Mesenchymal stem cell (in vitro differentiated cells and primary cell): Measurements from ENCODE around the gene LRRC34.

Source experiments
- DNase-seq: peaks from one replicate; pipeline ENCODE4 v3.0.0-alpha.2; 2013
- H2AFZ ChIP-seq: one replicate; pipeline ENCODE4 v1.6.1; 2013; ENCODE audit warnings: low read depth, mild to moderate bottlenecking, control low read depth, inconsistent platforms, low read length, moderate library complexity
- H2AK5ac ChIP-seq: 2 replicates; pipeline ENCODE4 v1.6.1; 2013; ENCODE audit warnings: low read length, moderate library complexity, mild to moderate bottlenecking, inconsistent platforms; ENCODE audit not compliant: severe bottlenecking
- H2BK120ac ChIP-seq: one replicate; pipeline ENCODE4 v1.6.1; 2013; ENCODE audit warnings: low read depth, mild to moderate bottlenecking, inconsistent platforms, low read length, moderate library complexity
- H2BK12ac ChIP-seq, 2 experiments: one replicate each; pipeline ENCODE4 v1.6.1; 2013; ENCODE audit warnings: inconsistent platforms in 2 of 2, low read length in 2 of 2, mild to moderate bottlenecking in 2 of 2, moderate library complexity in 2 of 2, control low read depth in 1 of 2
- H2BK15ac ChIP-seq: one replicate; pipeline ENCODE4 v1.6.1; 2013; ENCODE audit warnings: mild to moderate bottlenecking, low read depth, inconsistent platforms; ENCODE audit not compliant: poor library complexity, severe bottlenecking
- H2BK5ac ChIP-seq: 2 replicates; pipeline ENCODE4 v1.6.1; 2013; ENCODE audit warnings: low read depth, mild to moderate bottlenecking, low read length, control low read depth, inconsistent platforms; ENCODE audit not compliant: poor library complexity, severe bottlenecking
- H3K14ac ChIP-seq, 2 experiments: one replicate each; pipeline ENCODE4 v1.6.1; 2013; ENCODE audit warnings: inconsistent platforms in 2 of 2, low read length in 2 of 2, control low read depth in 1 of 2, mild to moderate bottlenecking in 1 of 2, moderate library complexity in 1 of 2
- H3K18ac ChIP-seq, 2 experiments: one replicate each; pipeline ENCODE4 v1.6.1; 2013; ENCODE audit warnings: inconsistent platforms in 2 of 2, low read length in 2 of 2, control low read depth in 1 of 2, low read depth in 1 of 2, mild to moderate bottlenecking in 1 of 2
- H3K23ac ChIP-seq, 2 experiments: one replicate each; pipeline ENCODE4 v1.6.1; 2013; ENCODE audit warnings: inconsistent platforms in 2 of 2, low read length in 2 of 2, mild to moderate bottlenecking in 2 of 2, moderate library complexity in 2 of 2, control low read depth in 1 of 2
- H3K27ac ChIP-seq: 2 replicates; pipeline ENCODE4 v1.5.1; 2013; ENCODE audit warnings: mild to moderate bottlenecking, moderate library complexity, low read length, control low read depth, inconsistent platforms; ENCODE audit not compliant: poor library complexity, severe bottlenecking
- H3K27me3 ChIP-seq, 2 experiments: 2 replicates each; pipeline versions ENCODE4 v1.6.1 to v1.7.0; 2013; ENCODE audit warnings: low read length in 2 of 2, mild to moderate bottlenecking in 2 of 2, moderate library complexity in 2 of 2, control low read depth in 1 of 2, inconsistent platforms in 1 of 2; ENCODE audit not compliant: control insufficient read depth in 1 of 2, insufficient read depth in 1 of 2
- H3K36me3 ChIP-seq, 2 experiments: 2 replicates each; pipeline versions ENCODE4 v1.6.1 to v1.7.0; 2013; ENCODE audit warnings: low read length in 2 of 2, control low read depth in 1 of 2, inconsistent platforms in 1 of 2, low read depth in 1 of 2, mild to moderate bottlenecking in 1 of 2; ENCODE audit not compliant: insufficient read depth in 2 of 2, control insufficient read depth in 1 of 2
- H3K4ac ChIP-seq, 2 experiments: one replicate each; pipeline ENCODE4 v1.6.1; 2013; ENCODE audit warnings: inconsistent platforms in 2 of 2, low read length in 2 of 2, mild to moderate bottlenecking in 2 of 2, moderate library complexity in 2 of 2, control low read depth in 1 of 2, low read depth in 1 of 2
- H3K4me1 ChIP-seq: 2 replicates; pipeline ENCODE4 v1.6.1; 2013; ENCODE audit warnings: low read depth, low read length, control low read depth; ENCODE audit not compliant: control insufficient read depth, insufficient read depth
- H3K4me2 ChIP-seq: 2 replicates; pipeline ENCODE4 v1.6.1; 2013; ENCODE audit warnings: low read length, mild to moderate bottlenecking, inconsistent platforms; ENCODE audit not compliant: poor library complexity, severe bottlenecking
- H3K4me3 ChIP-seq, 2 experiments: 2 replicates each; pipeline versions ENCODE4 v1.5.1 to v1.7.0; 2013; ENCODE audit warnings: low read length in 2 of 2, mild to moderate bottlenecking in 2 of 2, control low read depth in 1 of 2, low read depth in 1 of 2; ENCODE audit not compliant: insufficient read depth in 1 of 2
- H3K79me1 ChIP-seq: replicated peaks from 2 replicates; pipeline ENCODE4 v1.6.1; 2013; ENCODE audit warnings: mild to moderate bottlenecking, control low read depth, low read length, inconsistent platforms; ENCODE audit not compliant: poor library complexity, severe bottlenecking
- H3K9ac ChIP-seq: 2 replicates; pipeline ENCODE4 v1.7.0; 2013; ENCODE audit warnings: mild to moderate bottlenecking, low read length, moderate library complexity
- H3K9me3 ChIP-seq: 2 replicates; pipeline ENCODE4 v1.7.0; 2013; ENCODE audit warnings: mild to moderate bottlenecking, low read length; ENCODE audit not compliant: control insufficient read depth
- H4K8ac ChIP-seq: one replicate; pipeline ENCODE4 v1.6.1; 2013; ENCODE audit warnings: inconsistent platforms, mild to moderate bottlenecking, low read length, moderate library complexity
- H4K91ac ChIP-seq: one replicate; pipeline ENCODE4 v1.6.1; 2013; ENCODE audit warnings: mild to moderate bottlenecking, low read length, inconsistent platforms
- WGBS: methylation state at CpG from one replicate; pipeline ENCODE4 v1.1.7; 2013; ENCODE audit warnings: mixed read lengths; 5-methylcytosine and 5-hydroxymethylcytosine counted together

The LRRC34 gene

DNA sequence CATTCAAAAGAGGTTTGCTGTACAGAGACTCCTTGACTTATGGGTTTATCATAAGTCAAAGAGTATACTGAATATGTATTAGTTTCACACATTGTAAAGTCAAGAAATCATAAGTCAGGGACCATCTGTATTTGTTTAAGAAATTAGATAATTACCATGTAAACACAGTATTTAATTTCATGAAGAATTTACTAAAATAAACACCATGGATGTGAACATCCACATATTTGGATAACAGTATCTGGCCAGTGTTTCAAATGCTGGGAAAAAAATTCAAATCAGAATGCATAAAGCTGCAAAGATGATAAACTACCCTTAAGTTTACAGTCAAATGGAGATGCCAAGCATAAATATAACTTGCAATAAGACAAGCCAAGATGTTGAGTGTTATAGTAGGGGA, 22.5 kb downstream of the LRRC34 start:
- no peak overlapping the region for H2AFZ ChIP-seq
- no peaks in the 10 kb centered on the region for H3K9me3 ChIP-seq
- no peaks in the 10 kb centered on the region for H3K4me1 ChIP-seq
- H2BK15ac ChIP-seq: no peak overlapping the region
- no peak overlapping the region for H2BK120ac ChIP-seq
- H3K9ac ChIP-seq: no peak overlapping the region
- H4K91ac ChIP-seq: no peak overlapping the region
- no peak overlapping the region for H3K23ac ChIP-seq
- no peak for DNase-seq
- no peak overlapping the region for H3K4ac ChIP-seq
- H3K18ac ChIP-seq: no peak overlapping the region
- no peak overlapping the region for H3K14ac ChIP-seq
- H2AK5ac ChIP-seq: no peak overlapping the region
- peaks cover 11% of the 10 kb centered on the region for H3K79me1 ChIP-seq
- no peak overlapping the region for H3K27ac ChIP-seq
- H2BK12ac ChIP-seq: no peak overlapping the region
- H3K4me2 ChIP-seq: no peak overlapping the region
- H3K27me3 ChIP-seq: no peaks in the 10 kb centered on the region
- no peak overlapping the region for H3K4me3 ChIP-seq
- no peak overlapping the region for H4K8ac ChIP-seq
- peaks cover 3 to 73% of the 10 kb centered on the region in 2 experiments for H3K36me3 ChIP-seq
- H2BK5ac ChIP-seq: no peak overlapping the region

GRCh38 chr3:169787791-169788190, 24.9 kb downstream of the LRRC34 start:
- Histone ChIP-seq H3K4me3 (no peak overlapping the region), H4K91ac (no peak overlapping the region), H3K14ac (no peak overlapping the region), H3K4me2 (no peak overlapping the region), H3K18ac (no peak overlapping the region), H3K36me3 (peaks cover 3 to 90% of the 10 kb centered on the region in 2 experiments), H3K9ac (no peak overlapping the region), H2BK15ac (no peak overlapping the region), H2BK120ac (no peak overlapping the region), H3K27me3 (no peaks in the 10 kb centered on the region), H4K8ac (no peak overlapping the region), H2AK5ac (no peak overlapping the region), H3K4ac (no peak overlapping the region), H2BK12ac (no peak overlapping the region), H3K23ac (no peak overlapping the region), H2AFZ (no peak overlapping the region), H3K27ac (no peak overlapping the region), H3K79me1 (peaks cover 11% of the 10 kb centered on the region), H2BK5ac (no peak overlapping the region), H3K4me1 (no peaks in the 10 kb centered on the region), H3K9me3 (no peaks in the 10 kb centered on the region)
- DNase-seq: no peak
- WGBS: 100% methylated on average over 1 of the region's 1 CpG

- Histone ChIP-seq H2AFZ (no peak overlapping the region), H2BK15ac (no peak overlapping the region), H3K23ac (no peak overlapping the region), H2BK120ac (no peak overlapping the region), H3K4me2 (no peak overlapping the region), H4K91ac (no peak overlapping the region), H3K4ac (no peak overlapping the region), H2BK12ac (no peak overlapping the region), H3K79me1 (peaks cover 9% of the 10 kb centered on the region), H4K8ac (no peak overlapping the region), H3K27ac (no peak overlapping the region), H3K4me3 (no peak overlapping the region), H3K27me3 (no peaks in the 10 kb centered on the region), H3K36me3 (peaks cover 5 to 90% of the 10 kb centered on the region in 2 experiments), H2AK5ac (no peak overlapping the region), H3K9ac (no peak overlapping the region), H3K4me1 (no peaks in the 10 kb centered on the region), H2BK5ac (no peak overlapping the region), H3K9me3 (no peaks in the 10 kb centered on the region), H3K14ac (no peak overlapping the region), H3K18ac (no peak overlapping the region)
- DNase-seq: no peak
- no CpG with 5 or more reads among the region's 4 CpGs for WGBS
Observed at GRCh38 chr3:169787120-169787519, 25.6 kb downstream of the LRRC34 start.

GRCh38 chr3:169781209-169781855, 31.4 kb downstream of the LRRC34 start:
- no peak overlapping the region for H2AFZ ChIP-seq
- H3K27me3 ChIP-seq: no peaks in the 10 kb centered on the region
- peaks cover 30% of the 10 kb centered on the region for H3K79me1 ChIP-seq
- no peak overlapping the region for H3K4me3 ChIP-seq
- H3K36me3 ChIP-seq: peaks cover 10 to 99% of the 10 kb centered on the region in 2 experiments
- no peak overlapping the region for H2BK15ac ChIP-seq
- H4K91ac ChIP-seq: no peak overlapping the region
- H3K23ac ChIP-seq: no peak overlapping the region
- no peak overlapping the region for H2BK5ac ChIP-seq
- H3K27ac ChIP-seq: no peak overlapping the region
- H4K8ac ChIP-seq: no peak overlapping the region
- H3K18ac ChIP-seq: no peak overlapping the region
- no peak overlapping the region for H3K9ac ChIP-seq
- H3K4me1 ChIP-seq: no peaks in the 10 kb centered on the region
- no peak overlapping the region for H3K4me2 ChIP-seq
- no peak overlapping the region for H2AK5ac ChIP-seq
- WGBS: 90% methylated on average over 4 of the region's 4 CpGs
- H2BK12ac ChIP-seq: no peak overlapping the region
- DNase-seq: no peak
- H2BK120ac ChIP-seq: no peak overlapping the region
- no peak overlapping the region for H3K4ac ChIP-seq
- no peaks in the 10 kb centered on the region for H3K9me3 ChIP-seq
- H3K14ac ChIP-seq: no peak overlapping the region
